B cell (primary cell): Measurements from ENCODE around the gene ACAD10. TPM values are rescaled to one million over a fixed set of nuclear protein-coding genes. Genes with fewer than 3 reads are reported as not detected.

Experiments
- ATAC-seq: fragments of 200-7000 bp; cut with Tn5 transposase; one replicate; pipeline ENCODE4 v1.10.0; 2021; ENCODE audit warnings: low read depth, mild to moderate bottlenecking, moderate number of reproducible peaks, moderate library complexity
- CTCF ChIA-PET: fragments of 350-600 bp; sonication (Branson Sonifier 250); formaldehyde crosslinking; loops from one replicate; lab custom pipeline; 2021; ENCODE audit warnings: antibody characterized with exemption, inconsistent platforms; lab: Charles Lee
- POLR2A ChIA-PET: fragments of 350-600 bp; sonication (Branson Sonifier 250); formaldehyde crosslinking; loops from one replicate; lab custom pipeline; 2021; ENCODE audit warnings: antibody characterized with exemption; lab: Charles Lee
- DNase-seq: peaks from one replicate; pipeline ENCODE4 v3.0.0; 2013
- H2AFZ ChIP-seq: 2 replicates; pipeline ENCODE4 v1.6.1; 2012; ENCODE audit warnings: mild to moderate bottlenecking, low read depth, low read length; ENCODE audit not compliant: insufficient read depth, poor library complexity, severe bottlenecking
- H3K27ac ChIP-seq, 2 donors: 1 replicate in 1 of 2; 2 replicates in 1 of 2; pipeline ENCODE4 v1.5.1; 2012 to 2013; ENCODE audit warnings: low read length in 2 of 2, mild to moderate bottlenecking in 2 of 2, moderate library complexity in 1 of 2
- H3K27me3 ChIP-seq, 4 experiments: fragments of 200-600 bp in 1 of 4; sonication (generic) in 1 of 4; replicated peaks in 1 of 4; 1 replicate in 2 of 4; 2 replicates in 2 of 4; pipeline versions ENCODE4 v1.6.1 to v1.7.0; 2013 to 2016; ENCODE audit warnings: low read length in 3 of 4, mild to moderate bottlenecking in 2 of 4, mixed read lengths in 1 of 4, moderate library complexity in 1 of 4; ENCODE audit not compliant: insufficient read depth in 4 of 4, control insufficient read depth in 3 of 4; ENCODE audit errors: control extremely low read depth in 1 of 4
- H3K36me3 ChIP-seq, 2 experiments: replicated peaks in 1 of 2; 1 replicate in 1 of 2; 2 replicates in 1 of 2; pipeline versions ENCODE4 v1.6.1 to v1.7.1; 2013; ENCODE audit warnings: low read length in 1 of 2; ENCODE audit not compliant: insufficient read depth in 2 of 2, control insufficient read depth in 1 of 2; ENCODE audit errors: control extremely low read depth in 1 of 2, extremely low read depth in 1 of 2
- H3K4me1 ChIP-seq, 2 donors: fragments of 200-600 bp in 1 of 2; sonication (generic) in 1 of 2; 1 replicate in 1 of 2; 2 replicates in 1 of 2; pipeline versions ENCODE4 v1.5.1 to v1.6.1; 2013 to 2017; ENCODE audit warnings: low read length in 2 of 2; ENCODE audit not compliant: control insufficient read depth in 2 of 2, insufficient read depth in 2 of 2
- H3K4me2 ChIP-seq: replicated peaks from 2 replicates; pipeline ENCODE3; 2012; ENCODE audit warnings: mild to moderate bottlenecking, low read depth, low read length; ENCODE audit not compliant: poor library complexity, severe bottlenecking
- H3K4me3 ChIP-seq, 5 experiments: fragments of 200-600 bp in 1 of 5; sonication (generic) in 1 of 5; 1 replicate in 3 of 5; 2 replicates in 2 of 5; pipeline versions ENCODE4 v1.5.1 to v1.7.0; 2011 to 2016; ENCODE audit warnings: low read length in 4 of 5, mild to moderate bottlenecking in 4 of 5, low read depth in 2 of 5, control low read depth in 1 of 5, moderate library complexity in 1 of 5; ENCODE audit not compliant: insufficient read depth in 1 of 5; ENCODE audit errors: control extremely low read depth in 1 of 5, extremely low read depth in 1 of 5
- H3K79me2 ChIP-seq: fragments of 200-600 bp; sonication (generic); one replicate; pipeline ENCODE4 v1.6.0; 2016; ENCODE audit warnings: low read length; ENCODE audit not compliant: control insufficient read depth, insufficient read depth
- H3K9ac ChIP-seq: fragments of 200-600 bp; sonication (generic); 2 replicates; pipeline ENCODE4 v1.6.1; 2017; ENCODE audit warnings: mild to moderate bottlenecking, low read length, moderate library complexity
- H3K9me3 ChIP-seq, 3 donors: one replicate each; pipeline versions ENCODE4 v1.6.1 to v1.7.1; 2013; ENCODE audit warnings: low read length in 2 of 3; ENCODE audit not compliant: control insufficient read depth in 2 of 3, insufficient read depth in 1 of 3; ENCODE audit errors: control extremely low read depth in 1 of 3
- H4K20me1 ChIP-seq: 2 replicates; pipeline ENCODE4 v1.6.0; 2012; ENCODE audit warnings: mild to moderate bottlenecking, low read length; ENCODE audit not compliant: insufficient read depth, control insufficient read depth, poor library complexity, severe bottlenecking
- H3K27ac Mint-ChIP-seq: one replicate; pipeline ENCODE4 v1.8.0; 2021; ENCODE audit warnings: mixed read lengths
- H3K27me3 Mint-ChIP-seq: one replicate; pipeline ENCODE4 v1.8.0; 2021; ENCODE audit warnings: mixed read lengths
- H3K4me1 Mint-ChIP-seq: one replicate; pipeline ENCODE4 v1.8.0; 2021; ENCODE audit warnings: mixed read lengths
- H3K4me3 Mint-ChIP-seq: one replicate; pipeline ENCODE4 v1.8.0; 2021; ENCODE audit warnings: mixed read lengths
- H3K9me3 Mint-ChIP-seq: one replicate; pipeline ENCODE4 v1.8.0; 2022; ENCODE audit warnings: mixed read lengths; ENCODE audit not compliant: insufficient read depth
- CTCF ChIP-seq: fragments of 200-600 bp; IDR thresholded peaks from one replicate; pipeline ENCODE4 v1.8.0; 2022; ENCODE audit warnings: antibody characterized with exemption, mild to moderate bottlenecking
- EZH2 ChIP-seq: IDR thresholded peaks from 2 replicates; pipeline ENCODE4 v1.6.1; 2012; ENCODE audit warnings: borderline replicate concordance, low read depth, mild to moderate bottlenecking, moderate library complexity, low read length; ENCODE audit not compliant: insufficient read depth, poor library complexity, severe bottlenecking
- WGBS: methylation state at CpG from one replicate; pipeline ENCODE4 v1.1.5; 2013; ENCODE audit warnings: missing lambda C conversion rate; ENCODE audit not compliant: insufficient coverage; 5-methylcytosine and 5-hydroxymethylcytosine counted together
- intact Hi-C: fragments of 100-400 bp; cut with micrococcal nuclease; formaldehyde crosslinking; loops from one replicate; pipeline ENCODE4 v1.10.0; 2022
- polyA plus RNA-seq: library from polyadenylated mRNA; depleted of rRNA; stranded (reverse); fragments of >200 nt; gene quantifications from 2 replicates; pipeline ENCODE4 v1.2.3, GENCODE V29; 2012
- total RNA-seq, 2 donors: library from RNA; stranded (reverse); fragments of 120-200 nt in 1 of 2; gene quantifications; 1 replicate in 1 of 2; 2 replicates in 1 of 2; pipeline versions ENCODE4 v1.2.3 to v1.2.4, GENCODE V29; 2013 to 2022

The ACAD10 gene
- total and polyA plus RNA-seq, 2 donors (not counting 1 experiment from before 2014, with no cell fraction given) = 38.1 to 48.6 TPM

- Histone ChIP-seq H3K27me3 (no peaks in the 10 kb centered on the region), H3K4me3 (no peak overlapping the region), H3K9me3 (no peaks in the 10 kb centered on the region), H3K9ac (no peak overlapping the region), H3K27ac (no peak overlapping the region), H3K4me2 (no peak overlapping the region), H3K79me2 (no peaks in the 10 kb centered on the region), H4K20me1 (no peaks in the 10 kb centered on the region), H3K36me3 (peaks cover 0 to 12% of the 10 kb centered on the region in 2 experiments), H3K4me1 (no peaks in the 10 kb centered on the region), H2AFZ (no peak overlapping the region)
- Mint-ChIP-seq H3K4me1 (no peaks in the 10 kb centered on the region), H3K27ac (no peak overlapping the region), H3K27me3 (no peaks in the 10 kb centered on the region), H3K4me3 (no peak overlapping the region), H3K9me3 (no peaks in the 10 kb centered on the region)
- no peak for ATAC-seq
- ChIA-PET CTCF (no interaction called here), POLR2A (no interaction called here)
- DNase-seq = no peak
- TF ChIP-seq CTCF (no peak), EZH2 (no peak)
- 61% methylated on average over 2 of the region's 6 CpGs for WGBS
- intact Hi-C loops = no loop called here
These were observed 117.3 kb downstream of the ACAD10 start for GRCh38 chr12:111803038-111803626.

GRCh38 chr12:111803851-111804250 lies 118.0 kb downstream of the ACAD10 start:
- DNase-seq (no peak), ATAC-seq (no peak)
- no peaks in the 10 kb centered on the region for H3K27me3 ChIP-seq
- ChIA-PET CTCF (interaction anchor here (0.6 kb wide), 1 partner anchor 200 kb away, joined by 3 read pairs; no protein-coding TSS in a partner anchor), POLR2A (no interaction called here)
- no peak overlapping the region for H3K27ac ChIP-seq
- no peak for TF ChIP-seq EZH2
- TF ChIP-seq CTCF = no peak
- no peak overlapping the region for H3K4me3 ChIP-seq
- H3K4me1 Mint-ChIP-seq = no peaks in the 10 kb centered on the region
- H2AFZ ChIP-seq = no peak overlapping the region
- intact Hi-C loops = no loop called here
- H3K4me2 ChIP-seq = no peak overlapping the region
- H3K27me3 Mint-ChIP-seq = no peaks in the 10 kb centered on the region
- H3K9ac ChIP-seq = no peak overlapping the region
- peaks cover 0 to 7% of the 10 kb centered on the region in 2 experiments for H3K36me3 ChIP-seq
- WGBS = 98% methylated on average over 8 of the region's 8 CpGs
- H3K9me3 ChIP-seq = no peaks in the 10 kb centered on the region
- no peaks in the 10 kb centered on the region for H3K9me3 Mint-ChIP-seq
- H3K4me1 ChIP-seq = no peaks in the 10 kb centered on the region
- no peaks in the 10 kb centered on the region for H3K79me2 ChIP-seq
- no peaks in the 10 kb centered on the region for H4K20me1 ChIP-seq
- H3K27ac Mint-ChIP-seq = no peak overlapping the region
- no peak overlapping the region for H3K4me3 Mint-ChIP-seq
